Activated CD4-positive, CD25-positive, alpha-beta regulatory T cell treated with anti-CD3 and anti-CD28 coated beads, Interleukin-2, amount 50 U/mL, for 16 hours (primary cell): Measurements from ENCODE around the gene RPS27L.
"Not testable (repeated sequence)": the region's sequence is repeated elsewhere in the genome, so short reads cannot be mapped to it uniquely, and the experiment has no call there.

Source experiments
- DNase-seq: peaks from one replicate; pipeline ENCODE4 v3.0.0-alpha.2; 2020; ENCODE audit warnings: low read depth, low spot score

The RPS27L gene

GRCh38 chr15:63099581-63099980 is 57.7 kb downstream of the RPS27L start:
- not testable (repeated sequence) for DNase-seq

DNA sequence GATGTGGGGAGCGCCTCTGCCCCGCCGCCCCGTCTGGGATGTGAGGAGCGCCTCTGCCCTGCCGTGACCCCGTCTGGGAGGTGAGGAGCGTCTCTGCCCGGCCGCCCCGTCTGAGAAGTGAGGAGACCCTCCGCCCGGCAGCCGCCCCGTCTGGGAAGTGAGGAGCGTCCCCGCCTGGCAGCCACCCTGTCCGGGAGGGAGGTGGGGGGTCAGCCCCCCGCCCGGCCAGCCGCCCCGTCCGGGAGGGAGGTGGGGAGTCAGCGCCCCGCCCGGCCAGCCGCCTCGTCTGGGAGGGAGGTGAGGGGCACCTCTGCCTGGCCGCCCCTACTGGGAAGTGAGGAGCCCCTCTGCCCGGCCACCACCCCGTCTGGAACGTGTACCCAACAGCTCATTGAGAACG is 58.4 kb downstream of the RPS27L start:
- DNase-seq: not testable (repeated sequence)
